Activated naive CD8-positive, alpha-beta T cell treated with anti-CD3 and anti-CD28 coated beads, Interleukin-2, amount 50 U/mL, for 16 hours (primary cell): ENCODE results near the gene NAA40.
"Not testable (repeated sequence)": the region's sequence is repeated elsewhere in the genome, so short reads cannot be mapped to it uniquely, and the experiment has no call there.

Source experiments
- DNase-seq: peaks from one replicate; pipeline ENCODE4 v3.0.0-alpha.2; 2020; ENCODE audit warnings: low read depth, low spot score

NAA40 gene

GRCh38 chr11:63939397-63939891 lies 642 bp downstream of the NAA40 start:
- DNase-seq: no peak

- DNase-seq: no peak
Observed at GRCh38 chr11:63940786-63941185, 2.0 kb downstream of the NAA40 start.

- no peak for DNase-seq
Observed at GRCh38 chr11:63941901-63942300, 3.1 kb downstream of the NAA40 start.

- DNase-seq: no peak
Observed at GRCh38 chr11:63942803-63943202, 4.0 kb downstream of the NAA40 start.

GRCh38 chr11:63944987-63945386 lies 6.2 kb downstream of the NAA40 start:
- no peak for DNase-seq

GRCh38 chr11:63945477-63946163 lies 6.8 kb downstream of the NAA40 start:
- DNase-seq: no peak

- DNase-seq: no peak
Observed at GRCh38 chr11:63951779-63952536, 13.2 kb downstream of the NAA40 start.

- DNase-seq: no peak
Observed at GRCh38 chr11:63952570-63952969, 13.8 kb downstream of the NAA40 start.

GRCh38 chr11:63958008-63958407 lies 19.2 kb downstream of the NAA40 start:
- no peak for DNase-seq

- DNase-seq: no peak
Observed at GRCh38 chr11:63961608-63962412, 23.0 kb downstream of the NAA40 start.

GRCh38 chr11:63963895-63964294 lies 25.1 kb downstream of the NAA40 start:
- not testable (repeated sequence) for DNase-seq

- no peak for DNase-seq
Observed at GRCh38 chr11:63966444-63966843, 27.6 kb downstream of the NAA40 start.

- DNase-seq: no peak
Observed at GRCh38 chr11:63969461-63969860, 30.7 kb downstream of the NAA40 start.

GRCh38 chr11:63970902-63971301 lies 32.1 kb downstream of the NAA40 start:
- no peak for DNase-seq

- DNase-seq: not testable (repeated sequence)
Observed at GRCh38 chr11:63973912-63974258, 35.1 kb downstream of the NAA40 start.

- peak; percentile 92 for DNase-seq
Observed at GRCh38 chr11:63974259-63975143, 35.7 kb downstream of the NAA40 start, which contains the start of gene COX8A. Gene COX8A (plus strand): TSS chr11:63974620. CDS start chr11:63974681, 61 bp downstream.

- no peak for DNase-seq
Observed at GRCh38 chr11:63978551-63979239, 39.9 kb downstream of the NAA40 start.

- no peak for DNase-seq
Observed at GRCh38 chr11:63979426-63979825, 40.6 kb downstream of the NAA40 start.

GRCh38 chr11:63985812-63986155 lies 47.0 kb downstream of the NAA40 start:
- DNase-seq: peak; percentile 37

GRCh38 chr11:63986156-63986931 lies 47.5 kb downstream of the NAA40 start, which contains the start of gene OTUB1:
Gene OTUB1 (plus strand): TSS chr11:63986438. CDS start chr11:63986457, 19 bp downstream.
- peak; percentile 70 for DNase-seq
